ENCODE measurements around the gene HOXD9. TPM values are rescaled to one million over a fixed set of nuclear protein-coding genes. Genes with fewer than 3 reads are reported as not detected.

HOXD9 gene
- polyA plus RNA-seq, 1 donor = 0.88 TPM

DNA sequence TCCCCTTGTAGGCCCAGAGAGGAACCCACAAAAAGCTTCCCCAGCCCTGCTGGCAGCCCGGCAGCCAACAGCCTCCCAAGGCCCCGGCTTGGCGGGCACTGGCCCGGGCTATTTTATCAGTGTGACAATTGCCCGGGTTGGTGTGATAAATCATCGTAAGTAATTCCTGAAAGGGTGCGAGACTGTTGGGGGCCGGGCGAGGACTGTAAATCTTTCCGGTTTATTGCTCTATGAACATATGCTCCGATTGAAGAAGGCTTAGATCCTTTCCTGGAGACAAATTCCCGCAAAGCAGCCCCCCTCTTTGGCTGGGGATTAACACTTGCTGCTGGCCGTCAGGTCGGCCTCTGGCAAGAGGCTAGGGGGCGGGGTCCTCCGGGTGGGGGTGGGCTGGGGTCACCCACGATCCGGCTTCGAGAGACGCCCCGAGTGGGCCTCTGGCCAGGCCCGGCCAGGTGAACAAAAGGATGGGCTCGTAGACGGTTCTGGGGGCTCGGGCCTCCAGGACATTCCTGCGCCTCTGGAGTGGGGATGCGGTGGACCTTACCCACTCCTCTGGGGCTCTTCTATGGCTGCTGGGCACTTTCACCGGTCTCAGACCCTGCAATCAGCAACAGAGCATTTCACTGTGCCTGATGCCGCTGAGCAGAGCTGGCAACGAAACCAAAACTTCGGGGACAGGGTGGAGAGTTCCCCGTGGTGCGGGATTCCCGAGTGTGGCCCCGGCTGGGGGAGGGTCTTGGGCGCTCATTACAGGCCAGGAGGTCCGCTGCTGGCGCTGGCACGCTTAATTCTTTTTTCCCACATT lies 36.5 kb downstream of the HOXD9 start:
- WGBS (ENCODE audit: insufficient coverage, low lambda C conversion rate) = no CpG with 5 or more reads among the region's 39 CpGs
- no peak overlapping the region for H3K27ac ChIP-seq (ENCODE audit: low read length)

DNA sequence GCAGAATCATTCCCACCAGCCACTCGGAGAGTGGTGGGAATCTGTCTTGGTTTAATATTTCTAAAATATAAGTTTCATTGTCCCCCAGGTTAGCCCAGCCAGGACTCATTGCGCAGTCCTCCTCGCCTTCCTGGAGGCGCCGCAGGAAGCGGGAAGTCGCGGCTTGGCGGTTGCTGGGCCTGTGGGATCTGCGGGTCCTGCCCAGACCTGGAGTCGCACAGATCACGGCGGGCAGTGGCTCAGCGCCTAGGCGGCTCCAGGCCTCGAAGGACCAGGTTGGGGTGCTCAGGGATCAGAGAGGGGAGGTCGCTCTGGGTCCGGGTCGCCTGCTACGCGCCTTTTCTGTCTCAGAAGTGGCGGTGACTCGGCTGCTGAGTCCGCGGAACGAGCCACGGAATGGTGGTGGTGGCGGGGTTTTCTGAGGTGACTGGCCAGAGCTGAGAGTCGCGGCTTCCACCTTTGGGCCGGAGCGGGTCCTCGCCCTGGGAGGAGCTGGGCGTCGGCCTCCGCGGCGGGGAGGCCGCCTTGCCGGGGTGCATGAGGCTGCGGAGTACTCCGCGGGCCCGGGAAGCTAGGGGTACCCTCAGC lies 37.2 kb downstream of the HOXD9 start:
- Histone ChIP-seq H3K27ac (ENCODE audit: low read length) (peak overlapping the region; percentile 38), H3K27me3 (ENCODE audit: control insufficient read depth, insufficient read depth, low read length) (peaks cover 100% of the 10 kb centered on the region), H3K9me3 (ENCODE audit: control insufficient read depth, low read depth, low read length) (peaks cover 15% of the 10 kb centered on the region), H3K4me1 (ENCODE audit: control insufficient read depth, insufficient read depth, low read length) (peaks cover 8% of the 10 kb centered on the region), H3K4me3 (ENCODE audit: low read length) (no peak overlapping the region), H3K36me3 (ENCODE audit: control insufficient read depth, insufficient read depth, low read length) (no peaks in the 10 kb centered on the region)
- DNase-seq = no peak
- no CpG with 5 or more reads among the region's 44 CpGs for WGBS (ENCODE audit: insufficient coverage, low lambda C conversion rate)

More for the DNA sequence above, 36.5 kb downstream of the HOXD9 start:
- H3K4me3 ChIP-seq (ENCODE audit: low read length) = no peak overlapping the region
- H3K4me1 ChIP-seq (ENCODE audit: control insufficient read depth, insufficient read depth, low read length) = peaks cover 6% of the 10 kb centered on the region
- DNase-seq = no peak
- H3K9me3 ChIP-seq (ENCODE audit: control insufficient read depth, low read depth, low read length) = peaks cover 11% of the 10 kb centered on the region
- no peaks in the 10 kb centered on the region for H3K36me3 ChIP-seq (ENCODE audit: control insufficient read depth, insufficient read depth, low read length)
- H3K27me3 ChIP-seq (ENCODE audit: control insufficient read depth, insufficient read depth, low read length) = peaks cover 100% of the 10 kb centered on the region

DNA sequence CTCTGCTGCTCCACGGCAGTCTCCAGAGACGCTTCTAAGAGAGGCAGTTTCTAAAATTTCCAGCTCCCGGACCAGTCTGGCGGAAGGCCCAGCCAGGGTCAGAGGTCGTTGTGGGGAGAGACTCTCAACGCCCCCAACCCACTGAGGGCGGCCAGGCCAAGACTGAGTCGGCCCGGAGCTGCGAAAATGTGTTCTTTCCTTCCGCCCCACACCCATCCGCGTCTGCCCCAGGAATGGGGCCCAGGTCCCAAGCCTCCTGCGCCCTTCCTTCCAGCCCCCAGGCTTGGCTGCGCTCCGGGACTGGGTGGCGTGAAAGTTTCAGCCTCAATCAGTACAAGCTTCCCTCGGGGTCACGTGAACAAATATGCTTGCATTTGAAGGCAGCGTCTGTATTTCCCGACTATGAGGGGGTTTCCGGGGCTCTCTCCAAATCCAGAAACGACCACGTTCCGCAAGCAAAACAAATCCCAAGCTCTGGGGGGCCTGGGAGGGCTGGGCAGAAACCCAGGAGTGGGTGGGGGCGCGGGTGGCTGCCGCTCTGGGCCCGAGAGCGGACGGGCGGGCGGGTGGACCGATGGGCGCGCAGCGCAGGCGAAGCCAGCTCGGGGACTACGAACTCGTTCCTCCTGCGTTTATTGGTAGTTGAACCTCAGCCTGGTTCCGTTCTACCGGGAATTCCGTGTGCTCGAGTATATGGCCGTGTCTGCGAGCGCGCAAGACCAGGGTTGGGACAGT lies 37.9 kb downstream of the HOXD9 start:
- Histone ChIP-seq H3K27me3 (ENCODE audit: control insufficient read depth, insufficient read depth, low read length) (peaks cover 100% of the 10 kb centered on the region), H3K4me3 (ENCODE audit: low read length) (peak overlapping the region; percentile 13), H3K36me3 (ENCODE audit: control insufficient read depth, insufficient read depth, low read length) (no peaks in the 10 kb centered on the region), H3K9me3 (ENCODE audit: control insufficient read depth, low read depth, low read length) (peaks cover 20% of the 10 kb centered on the region), H3K4me1 (ENCODE audit: control insufficient read depth, insufficient read depth, low read length) (peaks cover 10% of the 10 kb centered on the region), H3K27ac (ENCODE audit: low read length) (peak overlapping the region; percentile 38)
- 47% methylated on average over 10 of the region's 50 CpGs for WGBS (ENCODE audit: insufficient coverage, low lambda C conversion rate)
- DNase-seq = no peak

DNA sequence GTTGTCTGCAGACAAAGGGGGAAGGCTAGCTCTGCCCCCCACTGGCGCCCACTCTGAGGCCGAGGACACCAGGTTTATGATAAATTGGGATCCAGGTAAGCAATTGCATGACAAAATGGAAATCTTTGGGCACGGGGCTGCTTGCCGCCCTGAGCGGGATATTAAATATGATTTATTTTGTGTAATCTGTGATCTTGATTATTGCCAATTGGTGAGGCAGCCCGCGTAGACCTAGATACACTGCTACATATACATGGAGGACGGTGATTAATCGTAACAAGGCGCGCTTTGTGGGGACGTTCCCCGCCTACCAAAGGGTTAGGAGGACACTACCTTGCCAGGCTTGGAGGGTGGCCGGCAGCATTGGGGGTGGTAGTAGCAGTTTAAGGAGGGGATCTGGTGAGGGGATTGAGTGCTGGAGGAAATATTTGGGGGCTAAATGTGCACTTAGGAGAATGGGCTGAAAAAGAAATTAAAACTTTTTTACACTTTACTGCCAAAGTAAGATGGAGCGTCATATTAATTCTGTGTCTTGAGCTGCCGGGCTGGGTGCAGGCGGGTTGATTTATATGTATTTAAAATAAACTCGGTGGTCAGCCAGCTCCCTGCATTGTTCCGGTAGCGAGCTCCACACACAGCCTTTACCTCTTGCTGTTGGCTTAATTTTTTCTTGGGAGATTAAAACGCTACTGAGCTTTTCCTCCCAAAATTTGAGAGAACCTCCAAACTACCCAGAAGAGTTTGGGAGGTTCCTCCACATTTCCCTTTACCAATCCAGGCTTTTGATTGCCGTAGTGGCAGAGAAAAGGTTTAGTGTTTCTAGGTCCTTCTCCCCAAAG lies 38.7 kb downstream of the HOXD9 start:
- H3K36me3 ChIP-seq (ENCODE audit: control insufficient read depth, insufficient read depth, low read length) = no peaks in the 10 kb centered on the region
- peaks cover 10% of the 10 kb centered on the region for H3K4me1 ChIP-seq (ENCODE audit: control insufficient read depth, insufficient read depth, low read length)
- H3K4me3 ChIP-seq (ENCODE audit: low read length) = peak overlapping the region; percentile 4
- DNase-seq = no peak
- WGBS (ENCODE audit: insufficient coverage, low lambda C conversion rate) = no CpG with 5 or more reads among the region's 22 CpGs
- peaks cover 100% of the 10 kb centered on the region for H3K27me3 ChIP-seq (ENCODE audit: control insufficient read depth, insufficient read depth, low read length)
- peak overlapping the region; percentile 40 for H3K27ac ChIP-seq (ENCODE audit: low read length)
- H3K9me3 ChIP-seq (ENCODE audit: control insufficient read depth, low read depth, low read length) = peaks cover 20% of the 10 kb centered on the region

DNA sequence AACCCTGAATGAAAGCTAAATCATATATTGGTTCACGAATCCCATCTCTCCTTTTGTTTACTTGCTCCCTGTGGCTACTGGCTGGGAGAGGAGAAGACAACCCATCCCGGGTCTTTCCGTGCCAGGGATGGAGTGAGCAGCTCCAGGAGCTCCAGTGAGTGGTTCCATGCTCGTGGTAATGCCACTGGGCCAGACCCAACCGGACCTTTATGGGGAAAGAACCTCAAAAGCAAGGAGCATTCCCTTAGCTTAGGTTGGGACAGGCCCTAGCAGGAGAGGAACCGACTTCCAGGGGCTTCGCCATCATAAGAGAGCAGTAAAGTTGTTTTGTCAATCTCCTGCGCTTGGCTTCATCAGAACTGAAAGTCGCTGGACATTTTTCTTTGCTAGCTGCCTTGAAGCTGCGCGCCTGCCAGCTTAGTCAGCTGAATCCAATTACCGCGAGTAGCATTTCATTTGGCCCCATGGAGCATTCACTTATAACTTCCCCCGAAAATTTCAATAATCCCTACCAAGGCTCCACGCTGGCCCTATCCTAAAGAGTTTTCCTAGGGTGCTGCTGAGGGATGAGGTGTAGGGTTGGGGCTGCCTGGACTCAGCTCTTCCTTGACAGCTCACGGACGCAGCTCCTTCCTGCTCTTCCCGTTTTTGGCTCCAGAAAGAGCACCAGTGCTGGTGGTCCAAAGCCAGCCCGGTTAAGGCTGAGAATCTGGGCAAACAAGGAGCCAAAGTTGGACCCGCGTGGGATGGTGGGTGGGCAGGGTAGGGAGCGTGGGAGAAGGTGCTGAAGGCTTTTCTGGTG lies 39.5 kb downstream of the HOXD9 start:
- peaks cover 20% of the 10 kb centered on the region for H3K9me3 ChIP-seq (ENCODE audit: control insufficient read depth, low read depth, low read length)
- H3K4me3 ChIP-seq (ENCODE audit: low read length) = no peak overlapping the region
- no peak for DNase-seq
- WGBS (ENCODE audit: insufficient coverage, low lambda C conversion rate) = no CpG with 5 or more reads among the region's 22 CpGs
- peaks cover 10% of the 10 kb centered on the region for H3K4me1 ChIP-seq (ENCODE audit: control insufficient read depth, insufficient read depth, low read length)
- peaks cover 98% of the 10 kb centered on the region for H3K27me3 ChIP-seq (ENCODE audit: control insufficient read depth, insufficient read depth, low read length)
- H3K27ac ChIP-seq (ENCODE audit: low read length) = peak overlapping the region; percentile 40
- no peaks in the 10 kb centered on the region for H3K36me3 ChIP-seq (ENCODE audit: control insufficient read depth, insufficient read depth, low read length)

DNA sequence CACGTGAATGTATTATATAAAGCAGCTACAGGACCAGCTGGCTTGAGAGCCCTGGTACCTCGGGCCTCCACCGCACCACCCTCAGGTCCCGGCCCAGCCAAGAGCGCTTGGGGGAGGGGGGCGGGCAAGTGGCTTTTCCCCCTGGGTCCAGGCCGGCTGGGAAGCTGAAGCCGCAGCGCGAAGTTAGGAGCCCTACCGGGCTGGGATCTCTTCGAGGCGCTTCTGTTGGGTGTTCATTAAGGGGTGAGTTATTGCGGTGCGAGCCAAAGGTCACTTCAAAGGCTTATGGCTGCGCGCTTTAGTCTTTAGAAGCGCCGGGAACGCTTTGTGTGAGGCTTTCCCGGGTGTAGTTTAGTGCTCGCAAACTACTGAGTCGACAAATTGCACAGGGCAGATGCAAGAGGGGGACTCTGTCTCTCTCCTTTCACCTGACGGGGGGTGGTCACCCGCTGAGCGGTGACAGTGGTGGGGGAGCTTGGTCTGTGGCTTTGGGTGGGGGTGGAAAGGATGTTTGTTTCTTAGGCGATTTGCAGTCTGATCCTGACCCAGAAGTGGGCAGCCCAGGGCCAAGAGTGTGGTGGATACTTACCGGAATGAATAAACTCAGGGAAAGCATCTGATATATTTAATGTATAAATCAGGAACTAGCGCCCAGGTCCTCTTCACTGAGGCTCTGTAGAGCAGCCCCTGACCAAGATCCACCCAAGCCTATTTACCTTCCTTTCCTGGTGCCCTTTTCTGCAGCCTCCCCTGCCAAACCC lies 40.6 kb downstream of the HOXD9 start:
- peaks cover 10% of the 10 kb centered on the region for H3K4me1 ChIP-seq (ENCODE audit: control insufficient read depth, insufficient read depth, low read length)
- peak overlapping the region; percentile 16 for H3K4me3 ChIP-seq (ENCODE audit: low read length)
- DNase-seq = peak in 1 of 2 donors; percentile 58
- H3K27ac ChIP-seq (ENCODE audit: low read length) = peak overlapping the region; percentile 39
- no CpG with 5 or more reads among the region's 29 CpGs for WGBS (ENCODE audit: insufficient coverage, low lambda C conversion rate)
- H3K36me3 ChIP-seq (ENCODE audit: control insufficient read depth, insufficient read depth, low read length) = no peaks in the 10 kb centered on the region
- peaks cover 97% of the 10 kb centered on the region for H3K27me3 ChIP-seq (ENCODE audit: control insufficient read depth, insufficient read depth, low read length)
- H3K9me3 ChIP-seq (ENCODE audit: control insufficient read depth, low read depth, low read length) = peaks cover 20% of the 10 kb centered on the region

DNA sequence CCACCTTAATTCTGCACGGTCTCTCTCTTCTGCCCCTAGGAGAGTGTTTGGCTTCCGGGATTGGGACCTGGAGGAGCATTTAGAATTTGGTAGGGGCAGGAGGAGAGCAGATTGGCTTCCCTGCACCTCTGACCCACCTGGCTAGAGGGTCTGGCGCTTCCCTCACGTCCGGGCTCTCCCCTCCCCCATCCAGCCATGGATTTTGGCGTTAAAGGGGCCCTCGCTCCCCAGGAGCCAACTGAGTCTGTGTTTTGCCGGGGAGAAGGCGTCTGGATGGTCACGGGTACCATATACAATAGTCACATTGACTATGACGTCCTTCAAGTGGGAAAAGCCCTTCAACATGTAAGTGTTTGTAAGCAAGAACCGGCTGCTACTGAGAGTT lies 41.1 kb downstream of the HOXD9 start:
- H3K4me3 ChIP-seq (ENCODE audit: low read length) = no peak overlapping the region
- H3K4me1 ChIP-seq (ENCODE audit: control insufficient read depth, insufficient read depth, low read length) = peaks cover 10% of the 10 kb centered on the region
- WGBS (ENCODE audit: insufficient coverage, low lambda C conversion rate) = 0% methylated on average over 1 of the region's 12 CpGs
- H3K27me3 ChIP-seq (ENCODE audit: control insufficient read depth, insufficient read depth, low read length) = peaks cover 92% of the 10 kb centered on the region
- no peaks in the 10 kb centered on the region for H3K36me3 ChIP-seq (ENCODE audit: control insufficient read depth, insufficient read depth, low read length)
- DNase-seq = no peak
- peak overlapping the region; percentile 39 for H3K27ac ChIP-seq (ENCODE audit: low read length)
- H3K9me3 ChIP-seq (ENCODE audit: control insufficient read depth, low read depth, low read length) = peaks cover 20% of the 10 kb centered on the region

DNA sequence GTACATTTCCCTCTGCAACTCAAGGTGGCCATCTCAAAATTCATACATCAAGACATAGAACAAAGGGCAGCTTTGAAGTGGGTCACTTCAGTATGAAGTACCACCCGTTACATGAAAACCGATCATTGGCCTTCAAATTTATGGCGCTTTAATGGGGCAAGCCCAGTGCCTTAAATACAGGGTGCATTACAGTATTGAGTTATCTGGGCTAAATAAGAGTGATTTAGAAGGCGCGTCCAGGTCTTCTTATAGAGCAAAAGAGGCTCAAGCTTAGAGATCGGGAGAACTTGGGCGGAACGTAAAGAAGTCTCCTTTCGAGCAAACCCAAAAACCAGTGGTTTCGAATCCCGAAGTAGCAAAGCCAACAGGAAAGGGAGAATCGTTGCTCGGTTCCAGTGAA lies 41.7 kb downstream of the HOXD9 start:
- H3K4me1 ChIP-seq (ENCODE audit: control insufficient read depth, insufficient read depth, low read length) = peaks cover 10% of the 10 kb centered on the region
- no peak overlapping the region for H3K27ac ChIP-seq (ENCODE audit: low read length)
- no peaks in the 10 kb centered on the region for H3K36me3 ChIP-seq (ENCODE audit: control insufficient read depth, insufficient read depth, low read length)
- DNase-seq = no peak
- H3K4me3 ChIP-seq (ENCODE audit: low read length) = no peak overlapping the region
- WGBS (ENCODE audit: insufficient coverage, low lambda C conversion rate) = no CpG with 5 or more reads among the region's 13 CpGs
- H3K9me3 ChIP-seq (ENCODE audit: control insufficient read depth, low read depth, low read length) = peaks cover 20% of the 10 kb centered on the region
- H3K27me3 ChIP-seq (ENCODE audit: control insufficient read depth, insufficient read depth, low read length) = peaks cover 92% of the 10 kb centered on the region

Data from large intestine (tissue), 3 donors.